RKO (cell line): ENCODE results near the gene SWSAP1.

Experiments used
- DNase-seq: peaks from one replicate; pipeline ENCODE4 v3.0.0-alpha.2; 2016; ENCODE audit warnings: low spot score

Gene SWSAP1

DNA sequence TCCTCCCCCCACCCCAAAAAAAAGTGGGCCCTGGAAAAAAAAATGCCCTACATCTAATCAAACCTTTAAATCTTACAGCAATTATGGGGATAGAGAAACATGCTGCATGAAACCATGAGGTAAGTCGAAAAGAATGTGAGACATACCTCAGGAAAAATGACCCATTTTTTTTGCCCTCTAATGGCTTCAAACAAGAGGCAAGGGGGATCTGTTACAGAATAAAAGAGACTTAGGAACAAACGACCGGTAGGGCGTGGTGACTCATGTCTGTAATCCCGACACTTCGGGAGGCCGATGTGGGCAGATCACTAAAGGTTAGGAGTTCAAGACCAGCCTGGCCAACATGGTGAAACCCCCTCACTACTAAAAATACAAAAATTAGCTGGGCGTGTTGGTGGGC is 36.2 kb downstream of the SWSAP1 start:
- DNase-seq: peak; percentile 30

DNA sequence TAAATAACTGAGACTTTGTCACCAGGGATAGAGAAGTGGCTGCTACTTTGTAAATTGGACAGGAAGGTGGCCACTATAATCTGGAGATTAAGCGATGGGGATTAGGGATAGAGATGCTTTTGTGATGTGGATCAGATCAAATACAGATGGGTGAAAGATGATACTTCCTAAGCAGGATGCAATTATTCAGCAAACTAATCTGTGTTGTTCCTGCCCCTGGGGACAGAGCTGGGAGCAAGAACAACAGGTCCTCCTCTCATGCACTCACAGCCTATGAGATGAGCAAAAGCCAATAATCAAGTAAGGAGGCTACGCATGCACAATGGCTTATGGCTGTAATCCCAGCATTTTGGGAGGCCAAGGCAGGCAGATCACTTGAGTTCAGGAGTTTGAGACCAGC is 40.1 kb downstream of the SWSAP1 start:
- no peak for DNase-seq

DNA sequence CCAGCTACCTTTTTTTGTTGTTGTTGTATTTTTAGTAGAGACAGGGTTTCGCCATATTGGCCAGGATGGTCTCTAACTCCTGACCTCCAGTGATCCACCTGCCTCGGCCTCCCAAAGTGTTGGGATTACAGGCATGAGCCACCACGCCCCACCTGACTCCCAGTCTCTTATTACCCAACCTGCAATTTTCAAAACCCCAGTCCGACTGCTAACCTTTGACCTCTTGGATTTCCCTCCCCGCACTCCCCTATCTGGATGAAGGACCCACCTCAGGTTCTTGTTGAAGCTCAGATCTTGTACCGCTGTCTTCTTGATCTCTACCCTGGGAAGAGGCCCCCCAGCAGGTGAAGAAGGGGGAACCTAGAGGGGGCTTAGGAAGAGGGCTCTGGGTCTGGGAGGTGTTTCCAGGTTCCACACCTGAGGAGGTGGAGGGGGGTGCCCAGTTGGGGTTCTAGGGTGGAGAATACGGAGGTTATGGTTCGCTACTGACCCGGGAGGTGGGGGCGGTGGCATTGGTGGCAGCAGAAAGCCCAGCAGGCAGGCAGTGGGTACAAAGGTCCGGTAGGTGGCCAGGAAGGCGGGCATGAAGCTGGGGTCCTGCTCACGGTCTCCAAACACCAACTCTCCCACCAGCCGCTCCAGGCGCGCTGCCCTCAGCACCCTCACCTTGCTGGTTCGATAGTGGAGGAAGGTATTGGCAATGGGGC is 42.0 kb downstream of the SWSAP1 start:
- no peak for DNase-seq

DNA sequence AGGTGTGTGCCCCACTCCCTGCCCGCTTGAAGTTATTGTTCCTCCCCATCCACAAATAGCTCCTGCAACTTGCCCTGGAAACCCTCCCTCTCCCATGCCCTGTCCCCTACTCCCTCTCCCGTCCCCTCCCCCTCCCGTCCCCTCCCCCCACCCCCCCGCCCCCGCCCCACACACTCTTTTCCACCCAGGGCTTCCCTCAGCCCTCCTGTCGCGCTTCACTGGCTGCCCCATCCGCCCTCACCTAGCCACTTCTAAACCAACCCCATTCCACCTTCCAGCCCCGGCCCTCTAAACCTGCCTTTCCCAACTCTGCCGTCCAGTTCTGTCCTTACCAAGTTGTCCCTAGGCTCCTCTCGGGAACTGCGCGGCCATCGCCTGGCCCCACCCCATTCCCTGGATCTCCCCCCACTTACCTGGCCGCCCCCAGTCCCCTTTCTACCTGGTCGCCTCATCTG is 43.7 kb downstream of the SWSAP1 start:
- DNase-seq: no peak

DNA sequence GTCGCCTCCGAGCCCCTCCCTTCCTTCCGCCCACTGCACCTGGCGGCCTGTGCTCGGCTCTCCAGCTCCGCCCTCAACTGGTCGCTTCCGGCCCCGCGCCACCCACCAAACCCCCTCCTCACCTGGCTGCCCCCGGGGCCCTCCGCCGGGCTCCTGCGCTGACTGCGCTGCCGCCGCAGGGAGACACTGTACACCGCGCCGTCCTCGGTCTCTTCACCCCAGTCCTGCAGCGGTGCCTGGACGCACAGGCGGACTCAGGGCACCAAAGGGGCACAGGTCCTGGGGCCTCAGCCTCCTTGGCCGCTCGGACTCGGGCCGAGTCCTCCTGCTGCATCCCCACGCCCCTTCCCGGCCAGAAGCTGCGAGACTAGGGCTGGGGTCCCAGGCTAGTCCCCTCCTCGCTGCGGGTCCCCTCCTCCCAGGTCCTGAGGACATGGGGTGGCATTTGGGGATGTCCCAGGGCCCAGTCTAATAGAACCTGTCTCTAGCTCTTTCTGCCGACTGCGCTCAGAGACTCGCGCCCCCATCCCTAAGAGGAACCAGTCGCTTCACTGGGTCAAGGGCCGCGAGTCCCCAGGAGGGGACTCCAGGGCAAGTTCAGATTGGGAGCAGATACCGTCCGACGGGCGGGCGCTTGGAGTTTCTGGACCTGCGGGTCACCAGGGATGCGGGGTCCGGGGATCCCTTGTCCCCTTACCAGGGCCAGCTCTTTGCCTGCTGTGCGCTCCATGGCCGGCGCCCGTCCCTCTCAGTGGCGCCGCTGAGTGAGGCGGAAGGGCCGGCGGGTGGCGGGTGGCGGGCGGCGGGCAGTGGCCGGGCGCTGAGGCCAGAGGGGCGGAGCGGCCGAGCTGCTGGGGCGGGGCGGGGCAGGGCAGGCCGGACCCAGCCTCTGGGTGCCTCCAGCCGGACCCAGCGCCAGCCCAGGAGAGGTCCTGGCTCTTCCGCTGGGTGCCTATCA is 44.4 kb downstream of the SWSAP1 start, which contains the start of gene RGL3:
TSS of gene RGL3 (minus strand) at position 766 of the 958 bp plus-strand sequence. CDS start at position 730, 36 bp downstream.
- peak; percentile 66 for DNase-seq

DNA sequence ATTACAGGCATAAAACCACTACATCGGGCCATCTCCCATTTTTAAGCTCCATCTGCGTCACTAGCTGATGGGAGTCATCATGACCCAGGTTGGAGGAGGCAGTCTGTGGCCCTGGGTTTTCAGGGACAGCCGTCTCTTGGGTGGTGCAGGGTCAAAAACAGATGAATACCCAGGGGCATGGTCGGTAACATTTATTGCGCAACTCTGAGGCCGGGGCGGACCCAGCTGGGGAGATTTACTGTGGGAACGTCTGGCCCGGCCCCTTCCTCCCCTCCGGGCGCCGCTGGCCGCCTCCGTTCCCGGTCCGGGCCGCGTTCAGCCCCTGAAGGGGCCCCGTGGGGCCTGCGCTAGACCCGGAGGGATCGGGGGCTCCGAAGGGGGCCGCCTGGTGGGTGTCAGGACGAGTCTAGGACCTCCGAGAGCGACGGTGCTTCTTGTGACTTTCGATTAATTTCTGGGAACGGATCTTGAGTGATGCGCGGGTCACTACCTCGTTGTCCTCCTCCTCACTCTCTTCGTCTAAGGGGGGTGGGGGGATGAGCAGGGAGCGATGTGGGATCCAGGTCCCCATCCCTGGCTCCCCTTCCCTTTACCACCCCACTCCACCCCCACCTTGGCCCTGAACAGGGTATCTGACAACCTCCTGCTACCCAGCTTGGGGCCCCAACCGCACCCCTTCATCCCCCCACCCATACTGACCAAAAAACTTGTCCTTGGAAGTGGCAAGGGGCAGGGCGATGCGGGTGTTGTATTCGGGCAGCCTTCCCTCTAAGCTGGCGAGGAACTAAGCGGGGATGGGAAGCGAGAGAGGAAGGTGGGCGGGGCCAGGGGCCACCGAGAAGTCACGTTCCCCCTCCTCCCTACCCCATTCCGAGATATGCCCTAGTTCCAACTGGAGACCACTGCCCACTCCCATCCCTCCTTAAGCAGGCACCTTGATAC is 46.2 kb downstream of the SWSAP1 start:
- DNase-seq: no peak

DNA sequence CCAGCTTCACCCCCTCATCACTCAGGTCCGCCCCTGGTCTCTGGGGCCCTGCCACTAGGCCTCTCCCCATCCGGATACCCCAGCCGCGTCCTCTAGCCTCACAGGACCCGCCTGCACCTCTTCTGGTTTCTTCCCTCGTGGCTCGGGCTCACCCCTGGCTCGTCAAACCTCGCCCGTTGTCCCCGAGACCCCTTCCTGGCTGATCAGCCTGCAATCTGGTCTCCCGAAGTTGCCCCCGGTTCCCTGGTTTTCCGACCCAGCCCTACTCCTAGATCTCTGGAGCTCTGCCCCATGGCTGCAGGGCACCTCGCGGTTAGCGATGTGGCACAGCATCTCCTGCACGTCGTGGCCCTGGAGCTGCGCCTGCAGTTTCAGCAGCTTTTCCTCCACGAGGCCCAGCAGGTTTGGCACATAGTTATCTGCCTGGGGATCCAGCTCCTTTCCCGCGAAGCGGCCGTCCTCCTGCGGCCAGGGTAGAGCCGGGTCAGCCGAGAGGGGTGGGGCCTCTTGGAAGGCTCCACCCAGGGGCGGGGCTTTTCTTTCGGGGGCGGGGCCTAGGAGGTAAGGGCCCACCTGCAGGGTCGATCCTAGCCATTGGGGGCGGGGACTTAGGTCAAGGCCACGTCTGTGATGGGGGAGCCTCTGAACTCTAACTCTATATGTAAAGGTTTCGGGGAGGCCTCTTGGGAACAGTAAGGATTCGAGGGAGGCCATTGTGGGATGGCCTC is 47.1 kb downstream of the SWSAP1 start:
- DNase-seq: no peak

DNA sequence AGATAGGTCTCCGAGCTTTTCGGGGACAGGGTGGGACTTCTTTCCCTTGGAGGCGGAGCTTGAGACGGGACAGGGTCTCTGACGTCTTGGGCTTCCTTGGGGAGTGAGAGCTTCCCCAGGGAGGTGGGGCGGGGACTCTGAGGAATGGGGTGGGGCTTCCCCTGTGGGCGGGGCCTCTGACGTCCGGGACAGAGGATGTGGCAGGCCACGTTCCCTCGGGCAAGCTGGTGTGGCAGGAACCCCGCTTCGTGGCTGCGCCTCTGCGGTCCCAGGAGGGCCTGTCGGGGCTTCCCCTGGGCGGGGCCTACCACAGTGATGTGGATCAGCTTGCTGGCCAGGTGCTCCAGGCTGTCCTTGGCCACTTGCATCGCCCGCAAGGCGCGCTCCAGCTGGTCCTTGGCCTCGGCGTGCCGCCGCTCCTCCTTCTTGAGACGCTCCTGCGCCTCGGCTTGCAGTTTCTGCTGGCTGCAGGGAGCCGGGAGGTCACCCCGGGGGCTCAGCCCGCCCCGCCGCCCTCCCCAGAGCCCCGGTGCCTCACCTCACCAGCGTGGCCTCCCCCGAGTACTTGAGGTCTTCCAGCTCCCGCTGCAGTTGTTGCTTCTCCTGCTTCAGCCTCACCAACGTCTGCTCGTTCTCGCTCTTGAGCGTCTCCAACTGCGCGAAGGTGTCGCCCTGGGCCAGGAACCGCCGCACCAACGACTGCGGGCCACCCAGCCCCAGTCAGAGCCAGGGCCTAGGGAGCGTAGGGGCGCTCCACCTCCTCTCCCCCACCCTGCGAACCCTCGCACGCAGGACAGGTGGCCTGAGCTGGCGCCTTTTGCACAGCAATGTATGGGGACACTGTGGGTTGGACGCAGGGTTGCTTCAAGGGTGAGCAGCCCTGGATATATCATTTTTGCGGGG is 47.9 kb downstream of the SWSAP1 start:
- DNase-seq: no peak

DNA sequence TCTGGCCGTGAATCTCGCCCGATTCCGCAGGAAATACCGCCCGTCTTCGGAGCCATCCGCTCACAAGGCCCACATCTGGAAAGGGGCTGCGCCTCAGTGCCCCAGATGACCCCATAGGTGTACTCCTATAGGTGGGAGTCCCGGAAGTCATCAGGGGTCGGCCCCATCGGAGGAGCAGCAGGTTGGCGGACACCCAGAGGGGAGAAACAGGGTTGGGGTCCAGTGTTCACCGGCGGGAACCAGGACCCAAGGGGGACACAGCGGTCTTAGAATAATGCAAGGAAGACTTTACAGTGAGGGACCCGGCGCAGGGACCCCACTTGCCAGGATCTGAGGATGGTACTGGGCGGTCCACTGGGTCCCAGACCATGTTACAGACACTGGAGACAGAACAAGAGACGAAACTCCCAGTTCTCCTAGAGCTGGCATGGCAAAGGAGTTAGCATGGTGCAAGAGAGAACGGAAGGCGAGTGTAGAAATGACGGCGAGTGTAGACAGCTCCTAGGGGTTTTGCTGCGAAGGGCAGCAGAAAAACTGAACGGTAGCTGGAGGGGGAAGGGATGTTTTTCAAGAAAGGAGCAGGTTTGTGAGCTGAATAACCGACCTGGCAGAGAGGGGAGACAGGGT is 48.8 kb downstream of the SWSAP1 start:
- no peak for DNase-seq

DNA sequence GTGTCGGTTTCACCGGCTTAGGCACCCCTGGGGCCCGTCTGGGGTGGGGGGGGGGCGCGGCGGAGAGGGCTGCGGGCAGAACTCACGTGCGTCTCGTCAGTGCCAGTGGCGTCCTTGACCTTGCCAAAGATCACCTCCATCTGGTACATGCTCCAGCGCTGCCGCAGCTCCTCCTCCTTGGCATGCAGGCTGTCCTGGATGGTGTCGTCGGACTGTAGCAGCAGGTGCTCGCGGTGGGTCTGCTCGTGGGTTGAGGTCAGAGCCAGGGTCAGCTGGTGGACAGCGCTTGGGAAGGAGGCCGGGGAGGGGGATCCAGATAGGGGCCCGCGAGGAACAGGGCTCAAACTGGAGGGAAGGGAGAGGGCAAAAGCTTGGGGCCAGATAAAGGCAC is 49.3 kb downstream of the SWSAP1 start:
- no peak for DNase-seq
